SHP77 treated with DMSO at 0.1 percent for 48 hours (cell line): ENCODE measurements around the gene HAND1.
"Not testable (repeated sequence)": the region's sequence is repeated elsewhere in the genome, so short reads cannot be mapped to it uniquely, and the experiment has no call there.

Experiments used
- DNase-seq: peaks from one replicate; lab custom pipeline; 2025; lab: John Stamatoyannopoulos, UW

The HAND1 gene

DNA sequence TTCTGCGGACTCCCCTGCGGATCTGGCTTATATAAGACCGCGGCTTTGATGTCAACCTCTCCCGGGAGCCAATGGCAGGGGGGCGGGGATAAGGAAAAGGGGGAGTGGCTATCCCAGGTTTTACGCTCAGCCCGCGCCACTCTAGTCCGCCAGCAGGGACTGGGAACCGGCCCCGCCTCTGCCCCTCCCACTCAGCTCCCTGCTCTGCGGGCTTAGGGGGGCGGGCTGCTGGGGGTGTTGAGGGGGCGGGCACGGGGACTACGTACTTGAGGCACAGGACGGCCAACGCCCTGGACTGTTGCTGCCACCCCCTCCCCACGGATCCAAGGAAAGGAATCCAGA lies at the start of gene HAND1:
Gene HAND1, minus strand, starts transcription at position 4 of the 342 bp plus-strand sequence. CDS start 219 bp downstream, outside the sequence.
- DNase-seq, result no peak

- DNase-seq, result no peak
Observed at GRCh38 chr5:154526231-154527226, 48.5 kb upstream of the HAND1 start.

DNA sequence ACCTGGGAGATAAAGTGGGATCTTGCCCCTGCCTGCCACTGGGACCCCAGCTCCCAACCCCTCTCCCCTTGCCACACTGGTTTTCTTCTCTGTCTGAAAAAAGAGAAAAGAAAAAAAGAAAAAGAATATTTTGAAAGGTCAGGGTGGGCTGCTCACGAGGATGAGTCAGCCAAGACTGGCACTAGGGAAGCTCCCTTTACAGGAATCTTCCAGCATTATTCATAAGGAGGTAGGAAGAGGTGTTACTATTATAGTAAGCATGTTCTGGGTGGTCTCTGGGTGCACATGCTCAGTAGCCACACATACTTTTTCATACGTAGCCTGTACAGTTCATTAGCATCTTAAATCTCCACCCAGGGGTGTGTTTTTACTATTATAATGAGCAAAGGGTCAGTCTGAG lies 46.8 kb upstream of the HAND1 start:
- no peak for DNase-seq

GRCh38 chr5:154524181-154524580 lies 46.2 kb upstream of the HAND1 start:
- no peak for DNase-seq

DNA sequence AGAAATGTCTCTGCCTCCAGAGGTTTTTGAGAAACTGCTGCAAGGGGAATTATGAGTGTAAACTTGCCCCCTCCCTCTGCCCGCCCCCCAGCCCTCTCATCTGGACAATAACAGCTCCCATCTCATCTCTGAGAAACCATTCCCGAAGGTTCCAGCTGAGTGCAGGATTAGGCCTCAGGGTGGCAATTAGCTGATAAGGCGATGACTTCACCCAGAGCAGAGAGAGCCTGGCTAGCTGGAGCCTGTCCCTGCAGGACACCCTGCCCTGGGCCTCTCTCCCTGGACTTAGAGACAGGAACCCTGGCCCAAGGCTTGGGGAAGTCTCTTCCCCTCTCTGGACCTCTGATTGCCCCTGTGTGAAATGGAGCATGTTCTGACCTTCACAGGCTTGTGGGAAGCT lies 45.7 kb upstream of the HAND1 start:
- no peak for DNase-seq

- DNase-seq, result no peak
Observed at GRCh38 chr5:154523104-154523503, 45.1 kb upstream of the HAND1 start.

DNA sequence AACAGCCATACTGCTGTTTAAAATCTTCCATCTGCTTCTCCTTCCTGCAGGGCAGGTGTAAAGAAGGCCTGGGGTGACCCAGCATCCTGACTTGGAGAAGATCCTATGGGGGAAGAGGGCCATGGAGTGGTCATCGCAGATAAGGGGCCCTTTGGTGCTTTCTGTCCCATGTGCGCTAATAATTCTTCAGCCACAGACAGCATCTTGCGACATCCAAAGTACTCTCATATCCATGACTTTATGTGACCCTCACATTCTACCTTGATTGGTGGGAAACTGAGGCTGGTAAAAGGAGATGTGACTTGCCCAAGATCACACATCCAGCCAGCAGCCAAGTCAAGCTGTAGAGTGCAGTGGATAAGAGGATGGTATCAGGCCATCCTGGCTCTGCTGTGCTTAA lies 44.3 kb upstream of the HAND1 start:
- no peak for DNase-seq

- DNase-seq, result no peak
Observed at GRCh38 chr5:154521756-154522155, 43.7 kb upstream of the HAND1 start.

GRCh38 chr5:154520861-154521453 lies 42.9 kb upstream of the HAND1 start:
- peak; percentile 1 for DNase-seq

DNA sequence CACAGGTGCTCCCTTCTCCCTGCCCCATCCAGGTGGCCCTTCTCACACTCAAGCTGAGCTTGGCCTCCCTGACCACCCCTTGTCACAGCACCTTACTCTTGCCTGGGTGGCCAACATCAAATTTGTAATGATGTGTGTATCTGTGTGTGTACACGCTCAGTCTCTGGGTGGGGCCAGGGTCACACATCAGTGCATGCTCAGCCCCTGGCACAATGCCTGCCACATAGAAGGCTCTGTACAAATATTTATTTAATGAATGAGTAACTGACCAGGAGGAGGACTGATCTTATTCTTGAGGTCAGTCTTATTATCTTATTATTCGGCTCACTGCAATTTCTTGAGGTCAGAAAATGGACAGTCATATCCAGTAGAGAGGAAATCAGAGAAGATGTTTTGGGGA lies 41.3 kb upstream of the HAND1 start:
- peak; percentile 5 for DNase-seq

DNA sequence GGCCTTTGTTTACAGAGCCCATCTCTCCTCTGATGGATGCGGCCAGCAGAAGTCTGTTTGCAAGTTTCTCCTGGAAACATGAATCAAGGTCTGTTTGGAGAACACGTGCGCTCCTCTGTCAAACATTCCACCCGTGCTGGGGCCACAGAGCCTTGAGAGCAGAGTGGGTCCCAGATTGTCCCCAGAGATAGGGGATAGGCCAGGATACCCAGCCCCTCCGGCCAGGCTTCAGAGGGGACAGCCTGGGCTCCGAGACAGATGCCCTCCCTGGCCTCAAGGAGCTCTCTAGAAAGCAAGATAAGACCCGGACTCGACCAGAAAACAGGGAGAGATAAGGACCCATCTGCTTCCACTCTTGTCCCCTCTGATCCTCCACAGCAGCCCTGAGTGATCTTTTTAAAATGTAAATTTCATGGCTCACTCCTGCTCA lies 40.4 kb upstream of the HAND1 start:
- no peak for DNase-seq

GRCh38 chr5:154517810-154518437 lies 39.9 kb upstream of the HAND1 start:
- DNase-seq, result no peak

GRCh38 chr5:154517181-154517580 lies 39.2 kb upstream of the HAND1 start:
- no peak for DNase-seq

DNA sequence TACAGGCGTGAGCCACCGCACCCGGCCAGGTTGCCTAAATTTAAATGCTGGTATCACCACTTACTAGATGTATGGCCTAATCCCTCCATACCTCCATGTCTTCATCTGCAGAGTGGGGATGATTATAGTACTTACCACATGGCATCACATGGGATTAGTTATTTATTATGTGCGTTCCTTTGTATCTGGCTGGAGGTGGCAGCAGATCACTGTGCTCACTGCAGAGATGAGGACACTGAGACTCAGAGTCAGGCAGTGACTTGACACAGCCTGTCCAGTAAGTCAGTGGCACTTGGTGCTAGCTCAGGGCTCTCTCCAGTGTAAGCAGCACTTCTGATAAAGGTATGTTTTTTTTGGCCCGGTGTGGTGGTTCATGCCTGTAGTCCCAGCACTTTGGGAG lies 38.4 kb upstream of the HAND1 start:
- no peak for DNase-seq

GRCh38 chr5:154515488-154515887 lies 37.5 kb upstream of the HAND1 start:
- DNase-seq, result not testable (repeated sequence)

DNA sequence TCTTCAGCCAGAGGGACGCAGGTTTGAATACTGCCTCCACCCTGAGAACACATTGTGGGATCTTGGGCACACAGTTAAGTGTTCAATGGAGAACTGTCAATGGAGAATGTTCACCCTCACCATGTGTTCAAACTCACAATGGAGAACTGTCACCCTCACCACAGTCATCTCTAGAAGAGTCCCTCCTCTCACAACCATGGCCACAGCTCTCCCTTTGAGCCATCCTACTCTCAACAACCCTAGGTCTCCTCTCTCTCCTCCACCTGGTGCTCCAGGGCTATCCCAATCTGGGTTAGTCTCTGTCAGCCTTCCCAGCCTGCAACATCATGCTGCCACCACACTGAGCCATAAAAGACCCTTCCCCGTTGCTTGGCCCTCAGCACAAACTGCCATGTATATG lies 36.3 kb upstream of the HAND1 start:
- no peak for DNase-seq

GRCh38 chr5:154513669-154514084 lies 35.6 kb upstream of the HAND1 start:
- no peak for DNase-seq

DNA sequence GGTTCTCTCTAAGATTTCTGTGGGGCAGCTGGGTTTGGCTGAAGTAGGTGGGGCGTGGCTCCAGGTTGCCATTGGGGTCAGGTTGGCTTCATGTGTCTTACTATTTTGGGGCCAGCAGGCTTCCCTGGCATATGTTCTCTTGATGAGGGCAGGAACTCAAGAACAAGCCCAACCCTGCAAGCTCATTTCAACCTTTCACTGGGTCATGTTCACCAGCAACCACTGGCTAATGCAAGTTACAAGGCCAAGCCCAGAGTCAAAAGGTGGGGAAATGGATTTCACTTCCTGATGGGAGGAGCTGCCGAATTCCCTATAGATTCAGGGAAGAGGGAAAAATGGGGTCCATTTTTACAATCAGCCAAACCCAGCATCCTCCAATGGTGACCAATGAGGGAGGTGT lies 34.0 kb upstream of the HAND1 start:
- no peak for DNase-seq

GRCh38 chr5:154509784-154510555 lies 31.9 kb upstream of the HAND1 start:
- no peak for DNase-seq

DNA sequence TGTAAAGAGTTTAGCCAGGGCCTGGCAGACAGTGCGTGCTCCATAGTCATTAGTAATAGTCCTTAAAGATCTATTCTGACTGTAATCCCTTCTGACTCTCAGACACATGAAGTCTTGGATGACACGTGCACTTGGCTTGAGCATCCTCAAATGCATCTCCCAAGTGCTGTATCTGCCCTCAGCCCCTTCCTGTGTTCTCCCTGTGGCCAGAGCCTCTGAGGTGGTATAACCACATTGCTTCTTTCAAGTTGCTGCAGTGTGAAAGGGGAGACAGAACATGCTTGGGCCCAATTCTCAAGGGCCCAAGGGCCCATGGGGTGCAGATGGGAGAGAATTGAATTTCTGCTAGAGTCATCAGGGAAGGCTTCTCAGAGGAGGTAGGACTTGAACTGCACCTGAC lies 30.1 kb upstream of the HAND1 start:
- DNase-seq, result no peak

DNA sequence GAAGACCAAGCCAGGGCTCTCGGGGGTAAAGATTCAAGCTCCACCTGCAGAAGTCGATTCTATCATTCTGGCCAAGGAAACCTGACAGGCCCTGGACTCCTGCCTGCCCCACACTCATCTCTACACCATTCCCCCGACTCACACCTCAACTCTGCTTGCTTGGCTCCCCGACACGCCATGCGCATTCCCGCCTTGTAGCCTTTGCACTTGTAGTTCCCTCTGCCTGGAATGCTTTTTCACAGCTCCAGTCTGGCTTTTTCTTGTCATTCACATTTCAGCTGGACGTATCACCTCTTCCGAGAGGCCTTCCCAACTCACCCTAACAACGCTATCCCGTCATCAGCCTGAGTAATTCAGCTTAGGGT lies 28.7 kb upstream of the HAND1 start:
- no peak for DNase-seq

DNA sequence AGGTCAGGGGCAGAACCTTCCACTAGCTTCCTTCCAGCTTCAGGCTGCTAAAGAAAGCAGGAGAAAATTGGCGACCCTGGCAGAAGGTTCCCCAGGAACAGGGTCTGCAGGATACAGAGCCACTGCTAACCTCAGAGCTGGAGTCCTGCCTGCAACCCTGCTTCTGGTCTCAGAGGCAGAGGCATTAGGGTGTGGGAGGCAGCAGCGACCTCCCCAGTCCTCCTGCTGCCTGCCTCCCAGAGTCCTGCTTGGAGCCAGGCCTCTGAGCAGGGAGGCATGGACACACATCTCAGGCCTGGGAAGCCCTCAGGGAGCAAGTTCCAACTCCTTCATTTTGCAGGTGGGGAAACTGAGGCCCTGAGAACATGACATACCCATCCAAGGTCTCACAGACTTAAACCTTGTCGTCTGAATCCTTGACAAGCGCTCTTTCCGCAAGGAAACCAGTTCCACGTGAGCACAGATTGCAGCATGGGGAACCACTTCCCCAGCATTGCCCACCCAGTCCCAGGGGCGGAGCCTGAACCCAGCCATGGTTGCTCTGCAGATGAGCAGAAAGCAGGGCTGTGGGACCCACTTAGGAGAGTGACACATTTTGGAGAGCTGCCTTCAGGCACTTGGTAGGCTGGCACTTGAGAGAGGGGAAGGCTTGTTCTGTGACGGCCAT lies 28.2 kb upstream of the HAND1 start:
- DNase-seq, result no peak
